GM10847 (cell line): ENCODE results near the gene IGHMBP2.

ENCODE experiments used
- POLR2A ChIP-seq: IDR thresholded peaks from 2 replicates; pipeline ENCODE4 v1.6.1; 2011; ENCODE audit not compliant: insufficient read length; ENCODE audit errors: extremely low read depth

Gene IGHMBP2

DNA sequence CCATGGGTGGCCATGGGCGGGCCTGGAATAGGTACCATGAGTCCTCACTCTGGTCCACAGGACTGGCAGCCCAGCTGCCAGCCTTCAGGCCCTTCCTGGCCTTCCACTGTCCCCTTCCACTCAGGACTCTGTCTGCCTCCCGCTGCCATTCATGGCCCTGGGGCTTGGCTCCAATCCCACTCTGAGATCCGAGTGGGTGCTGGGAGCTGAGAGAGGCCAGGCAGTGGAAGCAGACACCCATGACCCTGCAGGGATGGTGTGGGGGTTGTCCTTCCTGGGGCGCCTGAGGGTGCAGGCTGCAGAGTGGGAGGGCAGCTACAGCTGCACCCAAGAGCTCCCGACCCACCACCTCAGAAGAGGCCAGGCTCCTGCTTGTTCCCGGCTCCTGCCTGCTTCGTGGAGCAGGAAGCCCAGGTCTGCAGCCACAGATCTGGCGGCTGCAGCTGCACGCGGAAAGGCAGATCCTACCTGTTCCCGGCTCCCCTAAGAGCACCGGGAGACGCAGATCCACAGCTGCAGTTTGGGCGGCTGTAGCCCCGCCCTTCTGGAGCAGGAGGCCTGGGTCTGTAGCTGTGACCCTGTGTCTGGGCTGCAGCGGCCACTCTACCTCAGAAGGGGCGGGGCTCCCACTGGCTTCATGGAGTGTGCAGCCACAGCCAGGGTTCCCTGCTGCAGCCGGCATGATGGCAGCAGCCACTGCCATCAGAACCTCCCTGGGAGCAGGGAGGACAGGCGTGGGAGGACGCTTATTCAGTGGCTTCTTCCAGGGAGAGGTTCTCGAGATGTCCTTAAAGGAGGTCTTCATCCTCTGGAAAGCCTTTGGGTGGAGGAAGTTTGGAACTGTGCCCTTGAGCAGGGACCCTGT lies 27.5 kb downstream of the IGHMBP2 start:
- no peak for TF ChIP-seq POLR2A

GRCh38 chr11:68931911-68932310 lies 28.2 kb downstream of the IGHMBP2 start:
- TF ChIP-seq POLR2A: no peak

GRCh38 chr11:68932358-68932757 lies 28.7 kb downstream of the IGHMBP2 start:
- TF ChIP-seq POLR2A: no peak

- no peak for TF ChIP-seq POLR2A
Measured at GRCh38 chr11:68932933-68933577, 29.4 kb downstream of the IGHMBP2 start.

DNA sequence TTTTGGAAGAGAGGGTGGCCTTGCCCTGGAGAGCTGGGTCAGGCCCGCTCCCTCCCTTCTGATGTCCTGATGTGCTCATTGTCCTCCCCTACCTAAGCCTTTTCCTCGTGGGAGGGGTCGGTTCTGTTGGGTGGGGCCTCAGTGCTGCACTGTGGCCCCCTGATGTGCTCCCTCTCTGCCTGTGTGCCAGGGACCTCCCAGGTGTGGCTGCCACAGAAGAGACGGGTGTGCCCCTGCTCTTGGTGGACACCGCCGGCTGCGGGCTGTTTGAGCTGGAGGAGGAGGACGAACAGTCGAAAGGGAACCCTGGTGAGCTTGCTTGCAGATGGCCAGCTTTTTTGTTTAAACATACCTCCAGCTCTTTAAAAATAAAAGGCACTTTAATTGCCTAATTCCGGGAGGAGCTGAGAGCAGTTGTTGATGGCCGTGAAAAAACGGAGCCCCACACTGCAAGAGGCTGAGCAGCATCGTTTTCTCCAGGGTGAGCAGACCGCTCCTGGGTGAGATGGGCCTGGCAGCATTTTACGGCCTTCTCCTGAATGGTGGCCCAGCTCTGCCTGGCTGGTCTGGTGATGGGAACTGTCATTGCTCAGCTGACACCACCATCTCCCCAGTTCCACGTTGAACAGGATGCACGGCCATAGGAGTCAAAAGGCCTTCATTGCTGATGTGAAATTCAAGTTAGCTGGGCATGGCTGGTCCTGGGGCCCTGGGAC lies 30.1 kb downstream of the IGHMBP2 start:
- no peak for TF ChIP-seq POLR2A

DNA sequence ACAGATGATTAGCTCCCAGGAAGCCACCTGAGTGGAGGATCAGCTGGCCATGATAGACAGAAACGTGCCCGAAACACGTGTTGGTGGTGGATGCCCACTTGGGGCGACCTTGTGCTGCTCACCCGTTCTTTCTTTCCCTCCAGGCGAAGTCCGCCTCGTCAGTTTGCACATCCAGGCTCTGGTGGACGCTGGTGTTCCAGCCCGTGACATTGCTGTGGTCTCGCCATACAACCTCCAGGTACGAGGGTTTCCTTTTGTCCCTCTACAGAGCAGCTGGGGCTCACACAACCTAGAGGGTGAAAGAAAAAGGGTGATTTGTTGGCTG lies 30.6 kb downstream of the IGHMBP2 start:
- no peak for TF ChIP-seq POLR2A

DNA sequence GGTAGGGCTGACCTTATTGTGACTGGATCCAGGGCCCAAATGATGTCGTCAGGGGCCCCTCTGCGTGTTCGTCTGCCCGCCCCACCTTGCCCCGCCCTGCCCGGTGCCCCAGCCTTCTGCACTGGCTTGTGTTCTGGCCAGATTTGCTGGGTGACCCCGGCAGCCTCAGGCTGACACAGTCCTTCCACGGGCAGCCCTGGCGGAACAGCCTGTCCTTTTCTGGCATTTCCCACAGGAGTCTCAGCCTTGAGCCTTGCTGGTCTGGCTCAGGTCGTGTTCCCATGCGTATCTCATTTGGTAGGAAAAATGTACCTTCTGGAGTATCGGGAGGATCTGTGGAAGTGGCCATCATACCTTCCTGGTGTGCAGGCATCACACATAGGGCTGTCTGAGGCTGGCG lies 31.0 kb downstream of the IGHMBP2 start:
- no peak for TF ChIP-seq POLR2A

DNA sequence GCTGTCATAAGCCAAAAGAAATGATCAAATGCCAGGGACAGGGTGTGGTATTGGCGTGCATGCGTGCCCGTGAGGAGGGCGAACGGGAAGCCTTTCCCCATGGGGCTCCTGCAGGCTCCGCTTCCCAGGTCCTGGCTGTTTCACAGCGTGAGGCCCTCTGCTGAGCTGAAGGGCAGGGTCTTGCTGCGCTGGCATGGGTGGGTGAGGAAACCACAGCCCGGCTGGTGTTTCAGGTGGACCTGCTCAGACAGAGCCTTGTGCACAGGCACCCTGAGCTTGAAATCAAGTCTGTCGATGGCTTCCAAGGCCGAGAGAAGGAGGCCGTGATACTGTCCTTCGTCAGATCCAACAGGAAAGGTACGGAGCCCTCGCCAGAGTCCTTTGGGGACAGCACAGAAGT lies 31.4 kb downstream of the IGHMBP2 start:
- no peak for TF ChIP-seq POLR2A

GRCh38 chr11:68935516-68936357 lies 32.0 kb downstream of the IGHMBP2 start:
- no peak for TF ChIP-seq POLR2A

GRCh38 chr11:68936358-68936636 lies 32.6 kb downstream of the IGHMBP2 start:
- TF ChIP-seq POLR2A: no peak

GRCh38 chr11:68936676-68937620 lies 33.3 kb downstream of the IGHMBP2 start:
- TF ChIP-seq POLR2A: no peak

- no peak for TF ChIP-seq POLR2A
Measured at GRCh38 chr11:68938088-68938487, 34.4 kb downstream of the IGHMBP2 start.

- TF ChIP-seq POLR2A: no peak
Measured at GRCh38 chr11:68938816-68939582, 35.3 kb downstream of the IGHMBP2 start.
